RKO (cell line): ENCODE measurements around the gene CLEC14A.

Source experiments
- DNase-seq: peaks from one replicate; pipeline ENCODE4 v3.0.0-alpha.2; 2016; ENCODE audit warnings: low spot score

CLEC14A gene

DNA sequence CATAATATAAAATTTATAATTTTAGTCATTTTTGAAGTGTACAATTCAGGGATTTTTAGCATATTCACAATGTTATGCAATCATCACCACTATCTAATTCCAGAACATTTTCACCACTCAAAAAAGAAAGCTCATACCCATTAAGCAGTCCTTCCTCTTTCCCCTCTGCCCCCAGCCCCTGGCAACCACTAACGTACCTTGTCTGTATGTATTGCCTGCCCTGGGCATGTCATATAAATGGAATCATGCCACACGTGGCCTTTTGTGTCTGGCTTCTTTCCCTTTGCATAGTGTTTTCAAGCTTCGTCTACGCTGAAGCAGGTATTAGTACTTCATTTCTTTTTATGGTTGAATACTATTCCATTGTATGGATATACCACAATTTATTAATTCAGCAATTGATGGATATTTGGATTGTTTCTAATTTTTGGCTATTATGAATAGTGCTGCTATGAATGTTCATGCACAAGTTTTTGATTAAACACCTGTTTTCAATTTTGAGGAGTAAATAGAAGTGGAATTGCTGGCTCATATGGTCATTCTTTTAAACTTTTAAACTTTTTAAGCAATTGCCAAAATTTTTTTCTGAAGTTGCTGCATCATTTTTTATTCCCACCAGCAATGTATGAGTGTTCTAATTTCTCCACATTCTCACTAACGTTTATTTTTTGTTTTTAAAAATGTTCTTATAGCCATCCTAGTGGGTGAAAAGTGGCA, 49.8 kb downstream of the CLEC14A start:
- no peak for DNase-seq

DNA sequence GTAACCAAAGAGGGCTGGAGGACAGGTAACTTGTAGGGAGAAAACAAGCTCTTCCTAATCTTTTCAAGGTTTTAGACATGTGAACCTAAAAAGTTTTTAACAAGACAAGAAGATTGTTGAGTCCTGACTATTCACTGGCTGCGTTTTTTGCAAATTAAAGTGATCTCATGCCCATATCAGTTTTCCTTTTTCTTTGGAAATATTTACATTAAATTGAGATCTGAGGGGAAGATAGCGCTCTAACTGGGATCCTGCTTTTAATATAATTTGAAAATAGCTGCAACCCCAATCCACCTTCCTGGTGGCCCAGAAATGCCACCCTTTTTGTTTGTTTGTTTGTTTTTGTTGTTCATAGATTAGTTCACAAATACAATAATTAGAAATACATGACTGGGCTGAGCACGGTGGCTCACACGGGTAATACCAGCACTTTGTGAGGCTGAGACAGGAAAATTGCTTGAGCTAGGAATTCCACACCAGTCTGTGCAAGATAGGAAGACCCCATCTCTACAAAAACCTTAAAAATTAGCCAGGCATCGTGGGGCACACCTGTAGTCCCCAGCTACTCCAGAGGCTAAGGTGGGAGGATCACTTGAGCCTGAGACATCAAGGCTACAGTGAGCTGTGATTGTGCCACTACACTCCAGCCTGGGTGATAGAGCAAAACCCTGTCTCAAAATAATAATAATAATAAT, 50.6 kb downstream of the CLEC14A start:
- no peak for DNase-seq

DNA sequence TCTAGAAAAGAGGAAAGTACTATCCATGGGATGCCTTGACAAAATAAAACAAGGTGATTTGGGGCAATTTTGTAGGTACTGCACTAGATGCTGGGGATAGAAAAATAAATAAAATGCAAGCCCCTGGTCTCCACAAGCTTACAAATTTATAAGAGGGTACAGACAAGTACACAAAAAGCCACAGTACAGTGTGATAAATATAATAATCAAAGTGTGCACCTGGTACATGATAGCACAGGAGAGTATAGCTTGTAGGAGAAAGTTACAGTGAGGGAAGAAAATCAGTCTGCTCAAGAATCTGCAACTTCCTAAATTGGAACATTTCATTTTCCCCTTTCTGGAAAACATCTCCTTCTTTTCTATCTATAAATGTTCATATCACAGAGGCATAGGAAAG, 51.2 kb downstream of the CLEC14A start:
- DNase-seq: no peak
